Omental fat pad (tissue), 4 donors: Measurements from ENCODE around the gene GRHL1. TPM values are rescaled to one million over a fixed set of nuclear protein-coding genes. Genes with fewer than 3 reads are reported as not detected.

Experiments used
- ATAC-seq: fragments of 150-250 bp; one replicate; pipeline ENCODE4 v1.9.1; 2016; ENCODE audit warnings: mild to moderate bottlenecking, moderate library complexity; ENCODE audit not compliant: low FRiP score
- DNase-seq: peaks from one replicate; pipeline ENCODE4 v3.0.0-alpha.2; 2019; ENCODE audit warnings: low spot score
- total RNA-seq, 4 donors: library from RNA; depleted of rRNA; stranded (reverse); fragments of >200 nt; gene quantifications; one replicate each; pipeline ENCODE4 v1.1.0, GENCODE V29; 2016
- TF ChIP-seq, protein P1 (sequence below), 3 donors: fragments of 450-650 bp; IDR thresholded peaks; one replicate each; pipeline ENCODE4 v1.5.1; 2016 to 2017; ENCODE audit warnings: antibody characterized with exemption in 3 of 3, mild to moderate bottlenecking in 3 of 3, moderate library complexity in 2 of 3

Gene GRHL1
- total RNA-seq, 4 donors from 2014 or later, result 0.95 to 15.1 (median 5.1) TPM

GRCh38 chr2:9939587-9940485 is 11.7 kb upstream of the GRHL1 start:
- no peak for ATAC-seq
- no peak for DNase-seq
- TF ChIP-seq, protein P1, sequence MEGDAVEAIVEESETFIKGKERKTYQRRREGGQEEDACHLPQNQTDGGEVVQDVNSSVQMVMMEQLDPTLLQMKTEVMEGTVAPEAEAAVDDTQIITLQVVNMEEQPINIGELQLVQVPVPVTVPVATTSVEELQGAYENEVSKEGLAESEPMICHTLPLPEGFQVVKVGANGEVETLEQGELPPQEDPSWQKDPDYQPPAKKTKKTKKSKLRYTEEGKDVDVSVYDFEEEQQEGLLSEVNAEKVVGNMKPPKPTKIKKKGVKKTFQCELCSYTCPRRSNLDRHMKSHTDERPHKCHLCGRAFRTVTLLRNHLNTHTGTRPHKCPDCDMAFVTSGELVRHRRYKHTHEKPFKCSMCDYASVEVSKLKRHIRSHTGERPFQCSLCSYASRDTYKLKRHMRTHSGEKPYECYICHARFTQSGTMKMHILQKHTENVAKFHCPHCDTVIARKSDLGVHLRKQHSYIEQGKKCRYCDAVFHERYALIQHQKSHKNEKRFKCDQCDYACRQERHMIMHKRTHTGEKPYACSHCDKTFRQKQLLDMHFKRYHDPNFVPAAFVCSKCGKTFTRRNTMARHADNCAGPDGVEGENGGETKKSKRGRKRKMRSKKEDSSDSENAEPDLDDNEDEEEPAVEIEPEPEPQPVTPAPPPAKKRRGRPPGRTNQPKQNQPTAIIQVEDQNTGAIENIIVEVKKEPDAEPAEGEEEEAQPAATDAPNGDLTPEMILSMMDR (IDR thresholded peaks at IDR 0.05), result no peak

DNA sequence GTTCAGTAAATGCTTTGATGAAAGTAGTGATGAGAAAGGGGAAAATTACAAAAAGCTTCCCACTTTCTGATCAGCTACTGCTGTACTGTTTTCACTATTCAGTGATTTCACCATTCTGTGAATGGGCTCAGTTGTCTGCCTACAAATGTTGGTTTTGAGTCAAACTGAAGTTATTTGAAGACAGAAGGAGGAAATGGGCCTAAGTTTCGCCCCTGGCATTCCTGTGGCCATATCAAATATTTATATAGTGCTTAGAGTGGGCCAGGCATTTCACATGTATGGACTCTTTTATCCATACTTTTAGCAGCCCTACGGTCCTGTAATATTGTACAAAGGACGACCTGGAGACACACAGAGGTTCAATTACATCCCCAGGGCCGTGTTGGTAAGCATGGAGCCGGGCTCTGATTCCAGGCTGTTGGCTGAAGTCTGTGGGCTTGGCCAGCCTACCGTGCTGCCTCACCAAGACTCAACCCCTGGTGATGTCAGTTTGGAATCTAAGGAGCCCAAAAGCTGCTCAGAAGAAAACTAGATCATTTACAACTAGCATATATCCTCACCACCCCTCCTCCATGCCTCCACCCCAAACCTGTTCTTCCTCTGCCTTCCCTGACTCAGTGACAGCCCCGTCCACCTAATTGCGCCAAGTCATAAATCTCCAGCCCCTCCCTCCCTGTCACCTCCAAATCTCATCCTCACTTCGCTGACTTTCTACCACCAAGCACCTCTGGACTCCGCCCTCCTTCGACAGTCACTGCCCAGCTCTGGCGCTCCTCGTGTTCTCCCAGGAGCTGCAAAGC is 10.1 kb upstream of the GRHL1 start:
- DNase-seq (no peak), ATAC-seq (no peak)
- TF ChIP-seq, protein P1 (IDR thresholded peaks at IDR 0.05), result no peak

GRCh38 chr2:9941996-9942390 is 9.5 kb upstream of the GRHL1 start:
- DNase-seq (no peak), ATAC-seq (no peak)
- TF ChIP-seq, protein P1 (IDR thresholded peaks at IDR 0.05), result no peak

DNA sequence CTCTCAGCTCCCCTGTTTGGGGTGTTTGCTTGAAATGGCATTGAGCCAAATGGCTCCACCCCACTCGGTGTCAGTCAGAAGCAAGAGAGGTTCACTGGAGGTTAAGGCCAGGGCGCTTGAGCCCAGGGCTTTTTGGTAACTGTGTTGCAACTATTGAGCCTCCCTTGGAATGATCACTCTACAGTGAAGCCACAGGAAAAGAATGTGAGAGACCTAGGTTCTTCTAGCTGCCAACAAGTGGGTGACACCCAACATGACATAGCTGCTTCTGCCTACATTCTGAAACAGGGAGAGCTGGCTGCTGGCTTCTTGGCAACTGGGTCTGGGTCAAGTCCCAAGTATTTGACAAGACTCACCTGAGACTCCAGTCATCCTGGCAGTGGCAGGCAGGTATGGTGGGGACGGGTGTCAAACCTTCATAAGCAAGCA is 7.1 kb upstream of the GRHL1 start:
- no peak for ATAC-seq
- no peak for DNase-seq
- TF ChIP-seq, protein P1 (IDR thresholded peaks at IDR 0.05), result no peak

DNA sequence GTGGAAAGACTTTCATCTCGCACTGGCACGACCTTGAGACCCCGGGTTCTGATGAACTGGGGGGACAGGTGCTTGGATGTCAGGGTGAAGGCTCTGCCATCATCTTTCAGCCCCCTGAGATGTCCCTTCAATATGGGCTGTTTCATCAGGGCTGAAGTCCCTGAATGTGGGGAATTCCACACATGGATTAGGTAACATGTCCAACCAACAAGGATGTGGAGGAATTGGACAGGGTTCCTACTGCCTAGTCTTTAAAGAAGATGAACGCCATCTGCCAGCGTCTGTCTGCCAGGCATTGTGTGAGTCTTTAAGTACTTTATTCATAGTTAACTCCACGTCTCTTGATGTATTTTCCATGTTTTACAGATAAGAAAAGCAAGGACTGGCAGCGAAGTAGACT is 5.9 kb upstream of the GRHL1 start:
- TF ChIP-seq, protein P1 (IDR thresholded peaks at IDR 0.05), result no peak
- DNase-seq, result no peak
- no peak for ATAC-seq

DNA sequence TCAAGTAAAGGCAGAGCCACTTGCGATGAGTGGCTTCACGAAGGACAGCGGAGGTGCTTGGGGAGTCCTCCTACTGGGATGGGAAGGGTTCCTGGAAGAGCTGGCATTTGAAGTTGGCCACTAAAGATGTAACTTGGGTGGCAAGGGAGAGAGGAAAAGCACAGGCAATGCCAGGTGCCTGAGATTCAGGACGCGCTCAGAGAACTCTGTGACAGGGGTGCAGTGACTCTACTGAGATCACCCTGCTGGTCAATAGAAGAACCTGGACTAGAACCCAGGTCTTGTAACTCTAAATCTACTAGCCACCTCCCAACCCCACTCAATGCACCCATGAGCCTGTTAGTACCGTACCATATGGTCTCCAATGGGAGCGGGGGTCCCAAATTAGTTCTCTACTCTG is 5.4 kb upstream of the GRHL1 start:
- DNase-seq (no peak), ATAC-seq (no peak)
- TF ChIP-seq, protein P1 (IDR thresholded peaks at IDR 0.05), result no peak
